ENCODE results near the gene DNAJC30. TPM values are rescaled to one million over a fixed set of nuclear protein-coding genes. Genes with fewer than 3 reads are reported as not detected.
"Not testable (repeated sequence)": the region's sequence is repeated elsewhere in the genome, so short reads cannot be mapped to it uniquely, and the experiment has no call there.

DNAJC30 gene
- polyA plus RNA-seq, 1 donor (not counting 4 experiments of a cell fraction or from before 2014, with no cell fraction given), result 4.9 TPM

DNA sequence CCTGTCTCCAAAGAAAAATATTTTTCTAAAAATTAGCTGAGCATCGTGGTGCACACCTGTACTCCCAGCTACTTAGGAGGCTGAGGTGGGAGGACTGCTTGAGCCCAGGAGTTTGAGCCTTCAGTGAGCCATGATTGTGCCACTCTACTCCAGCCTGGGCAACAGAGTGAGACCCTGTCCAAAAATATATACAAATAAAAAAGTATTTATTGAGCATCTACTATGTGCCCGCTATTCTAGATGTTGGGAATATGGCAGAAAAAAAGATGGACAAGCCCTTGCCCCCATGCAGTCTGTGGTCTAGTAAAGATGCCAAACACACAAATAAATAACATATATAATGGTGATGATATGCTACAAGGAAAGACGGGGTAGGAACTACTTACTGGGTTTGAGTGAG is 40.6 kb upstream of the DNAJC30 start:
- no peak overlapping the region for H3K27ac ChIP-seq (ENCODE audit: control insufficient read depth, insufficient read depth, low read length)

DNA sequence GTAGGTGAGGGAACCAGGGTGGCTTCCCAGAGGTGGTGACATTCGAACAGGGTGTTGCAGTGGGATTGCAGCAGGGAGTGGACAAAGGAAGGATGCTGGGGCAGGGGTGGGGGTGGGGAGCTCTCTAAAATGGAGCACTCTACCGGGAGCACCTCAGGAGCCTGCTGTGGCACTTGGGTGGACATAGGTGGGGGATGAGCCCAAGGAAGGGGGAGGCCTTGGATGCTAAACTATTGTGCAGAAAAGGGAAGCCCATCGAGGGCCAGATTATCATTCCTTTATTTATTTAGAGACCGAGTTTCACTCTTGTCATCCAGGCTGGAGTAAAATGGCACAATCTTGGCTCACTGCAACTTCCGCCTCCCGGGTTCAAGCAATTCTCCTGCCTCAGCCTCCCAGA is 39.5 kb upstream of the DNAJC30 start:
- Histone ChIP-seq H3K4me2 (ENCODE audit: control insufficient read depth, extremely low read depth, insufficient read depth, low read depth, low read length) (no peak overlapping the region), H2AFZ (ENCODE audit: control insufficient read depth, low read length) (no peak overlapping the region), H4K20me1 (ENCODE audit: control insufficient read depth, extremely low read depth, insufficient read depth, low read length) (peaks cover 1% of the 10 kb centered on the region), H3K9me3 (ENCODE audit: control insufficient read depth, low read depth, low read length) (no peaks in the 10 kb centered on the region), H3K9ac (ENCODE audit: control insufficient read depth, extremely low read depth, insufficient read depth, low read length) (no peak overlapping the region), H3K4me1 (ENCODE audit: control insufficient read depth, extremely low read depth, insufficient read depth, low read length) (peaks cover 7% of the 10 kb centered on the region), H3K27me3 (ENCODE audit: control insufficient read depth, extremely low read depth, insufficient read depth, low read length) (no peaks in the 10 kb centered on the region), H3K4me3 (ENCODE audit: control insufficient read depth in 2 of 3, extremely low read depth in 1 of 3, insufficient read depth in 2 of 3, low read depth in 1 of 3, low read length in 3 of 3) (no peak overlapping the region), H3K36me3 (ENCODE audit: control insufficient read depth in 2 of 2, extremely low read depth in 1 of 2, insufficient read depth in 2 of 2, low read length in 2 of 2) (no peaks in the 10 kb centered on the region), H3K9me1 (ENCODE audit: control insufficient read depth, extremely low read depth, insufficient read depth, low read length) (no peaks in the 10 kb centered on the region), H3K27ac (ENCODE audit: control insufficient read depth, insufficient read depth, low read length) (no peak overlapping the region), H3K79me2 (ENCODE audit: control insufficient read depth, insufficient read depth, low read length) (peaks cover 14% of the 10 kb centered on the region)
- TF ChIP-seq EZH2 (IDR thresholded peaks at IDR 0.05; ENCODE audit: low read length), result no peak
- TF ChIP-seq, protein P1, sequence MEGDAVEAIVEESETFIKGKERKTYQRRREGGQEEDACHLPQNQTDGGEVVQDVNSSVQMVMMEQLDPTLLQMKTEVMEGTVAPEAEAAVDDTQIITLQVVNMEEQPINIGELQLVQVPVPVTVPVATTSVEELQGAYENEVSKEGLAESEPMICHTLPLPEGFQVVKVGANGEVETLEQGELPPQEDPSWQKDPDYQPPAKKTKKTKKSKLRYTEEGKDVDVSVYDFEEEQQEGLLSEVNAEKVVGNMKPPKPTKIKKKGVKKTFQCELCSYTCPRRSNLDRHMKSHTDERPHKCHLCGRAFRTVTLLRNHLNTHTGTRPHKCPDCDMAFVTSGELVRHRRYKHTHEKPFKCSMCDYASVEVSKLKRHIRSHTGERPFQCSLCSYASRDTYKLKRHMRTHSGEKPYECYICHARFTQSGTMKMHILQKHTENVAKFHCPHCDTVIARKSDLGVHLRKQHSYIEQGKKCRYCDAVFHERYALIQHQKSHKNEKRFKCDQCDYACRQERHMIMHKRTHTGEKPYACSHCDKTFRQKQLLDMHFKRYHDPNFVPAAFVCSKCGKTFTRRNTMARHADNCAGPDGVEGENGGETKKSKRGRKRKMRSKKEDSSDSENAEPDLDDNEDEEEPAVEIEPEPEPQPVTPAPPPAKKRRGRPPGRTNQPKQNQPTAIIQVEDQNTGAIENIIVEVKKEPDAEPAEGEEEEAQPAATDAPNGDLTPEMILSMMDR (optimal IDR thresholded peaks at IDR 0.05 in 1 of 3, IDR thresholded peaks at IDR 0.05 in 1 of 3, conservative IDR thresholded peaks at IDR 0.05 in 1 of 3; ENCODE audit: extremely low read depth in 1 of 3, insufficient read depth in 2 of 3, low read length in 3 of 3), result no peak
- FAIRE-seq (no peak), DNase-seq (ENCODE audit: low read depth, low spot score) (no peak)
- dilution Hi-C loops (cut with MboI; ENCODE audit: extremely low pct_ligation_motif_present, low sequenced_read_pairs), result no loop called here

More for the DNA sequence above, 40.6 kb upstream of the DNAJC30 start:
- H3K9me3 ChIP-seq (ENCODE audit: control insufficient read depth, low read depth, low read length), result no peaks in the 10 kb centered on the region
- H4K20me1 ChIP-seq (ENCODE audit: control insufficient read depth, extremely low read depth, insufficient read depth, low read length), result no peaks in the 10 kb centered on the region
- H3K4me1 ChIP-seq (ENCODE audit: control insufficient read depth, extremely low read depth, insufficient read depth, low read length), result no peaks in the 10 kb centered on the region
- H3K9me1 ChIP-seq (ENCODE audit: control insufficient read depth, extremely low read depth, insufficient read depth, low read length), result no peaks in the 10 kb centered on the region
- dilution Hi-C loops (cut with MboI; ENCODE audit: extremely low pct_ligation_motif_present, low sequenced_read_pairs), result no loop called here
- no peak overlapping the region for H3K4me2 ChIP-seq (ENCODE audit: control insufficient read depth, extremely low read depth, insufficient read depth, low read depth, low read length)
- no peak overlapping the region for H3K9ac ChIP-seq (ENCODE audit: control insufficient read depth, extremely low read depth, insufficient read depth, low read length)
- H3K36me3 ChIP-seq (ENCODE audit: control insufficient read depth in 2 of 2, extremely low read depth in 1 of 2, insufficient read depth in 2 of 2, low read length in 2 of 2), result no peaks in the 10 kb centered on the region
- no peak for DNase-seq (ENCODE audit: low read depth, low spot score)
- TF ChIP-seq EZH2 (IDR thresholded peaks at IDR 0.05; ENCODE audit: low read length), result no peak
- TF ChIP-seq, protein P1 (optimal IDR thresholded peaks at IDR 0.05 in 1 of 3, IDR thresholded peaks at IDR 0.05 in 1 of 3, conservative IDR thresholded peaks at IDR 0.05 in 1 of 3; ENCODE audit: extremely low read depth in 1 of 3, insufficient read depth in 2 of 3, low read length in 3 of 3), result no peak
- no peak overlapping the region for H2AFZ ChIP-seq (ENCODE audit: control insufficient read depth, low read length)
- FAIRE-seq, result no peak
- H3K4me3 ChIP-seq (ENCODE audit: control insufficient read depth in 2 of 3, extremely low read depth in 1 of 3, insufficient read depth in 2 of 3, low read depth in 1 of 3, low read length in 3 of 3), result no peak overlapping the region
- peaks cover 5% of the 10 kb centered on the region for H3K79me2 ChIP-seq (ENCODE audit: control insufficient read depth, insufficient read depth, low read length)
- H3K27me3 ChIP-seq (ENCODE audit: control insufficient read depth, extremely low read depth, insufficient read depth, low read length), result no peaks in the 10 kb centered on the region

DNA sequence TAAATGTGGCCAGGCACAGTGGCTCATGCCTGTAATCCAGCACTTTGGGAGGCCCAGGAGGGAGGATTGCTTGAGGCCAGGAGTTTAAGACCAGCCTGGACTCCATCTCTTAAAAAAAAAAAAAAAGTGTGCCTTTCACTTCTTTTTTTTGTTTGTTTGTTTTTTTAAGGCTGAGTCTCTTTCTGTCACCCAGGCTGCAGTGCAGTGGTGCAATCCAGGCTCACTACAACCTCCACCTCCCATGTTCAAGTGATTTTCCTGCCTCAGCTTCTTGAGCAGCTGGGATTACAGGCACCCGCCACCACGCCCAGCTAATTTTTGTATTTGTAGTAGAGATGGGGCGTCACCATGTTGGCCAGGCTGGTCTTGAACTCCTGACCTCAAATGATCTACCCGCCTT is 38.9 kb upstream of the DNAJC30 start:
- peaks cover 20% of the 10 kb centered on the region for H3K79me2 ChIP-seq (ENCODE audit: control insufficient read depth, insufficient read depth, low read length)
- H3K4me2 ChIP-seq (ENCODE audit: control insufficient read depth, extremely low read depth, insufficient read depth, low read depth, low read length); H2AFZ ChIP-seq (ENCODE audit: control insufficient read depth, low read length); H3K9me3 ChIP-seq (ENCODE audit: control insufficient read depth, low read depth, low read length); H3K36me3 ChIP-seq (ENCODE audit: control insufficient read depth in 2 of 2, extremely low read depth in 1 of 2, insufficient read depth in 2 of 2, low read length in 2 of 2); H3K9me1 ChIP-seq (ENCODE audit: control insufficient read depth, extremely low read depth, insufficient read depth, low read length); DNase-seq (ENCODE audit: low read depth, low spot score); H3K27ac ChIP-seq (ENCODE audit: control insufficient read depth, insufficient read depth, low read length); H3K27me3 ChIP-seq (ENCODE audit: control insufficient read depth, extremely low read depth, insufficient read depth, low read length); H3K4me3 ChIP-seq (ENCODE audit: control insufficient read depth in 2 of 3, extremely low read depth in 1 of 3, insufficient read depth in 2 of 3, low read depth in 1 of 3, low read length in 3 of 3); FAIRE-seq; H3K9ac ChIP-seq (ENCODE audit: control insufficient read depth, extremely low read depth, insufficient read depth, low read length); dilution Hi-C loops (cut with MboI; ENCODE audit: extremely low pct_ligation_motif_present, low sequenced_read_pairs); H4K20me1 ChIP-seq (ENCODE audit: control insufficient read depth, extremely low read depth, insufficient read depth, low read length): not testable (repeated sequence)
- H3K4me1 ChIP-seq (ENCODE audit: control insufficient read depth, extremely low read depth, insufficient read depth, low read length), result peaks cover 13% of the 10 kb centered on the region
